ENCODE data around the gene NLN. TPM values are rescaled to one million over a fixed set of nuclear protein-coding genes. Genes with fewer than 3 reads are reported as not detected.

The NLN gene
- total RNA-seq, 1 donor from 2014 or later, result 31.1 TPM

DNA sequence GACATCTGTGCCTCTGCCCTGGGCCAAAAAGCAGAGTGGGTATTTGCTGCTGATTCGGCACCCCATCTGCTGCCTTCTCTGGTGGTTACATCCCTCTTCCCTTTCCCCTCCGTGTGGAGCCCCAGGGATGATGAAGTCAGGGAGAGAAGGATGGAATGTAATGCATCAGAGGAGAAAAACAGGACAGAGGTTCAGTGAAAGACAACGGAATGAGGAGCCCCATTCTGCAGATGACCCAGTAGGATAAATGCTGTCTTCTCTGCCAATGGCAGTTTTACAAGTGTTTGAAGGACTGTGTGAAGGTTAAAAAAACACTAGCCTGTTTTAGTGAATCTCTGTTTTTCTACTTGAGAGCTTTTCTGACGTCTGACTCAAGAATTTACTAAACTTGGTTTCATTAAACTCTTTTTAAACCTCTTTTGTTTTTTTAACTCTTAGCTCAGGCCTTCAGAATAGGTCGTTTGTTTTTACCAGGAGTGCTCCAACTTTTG is 86.3 kb downstream of the NLN start:
- no peak for DNase-seq (ENCODE audit: low read depth)

DNA sequence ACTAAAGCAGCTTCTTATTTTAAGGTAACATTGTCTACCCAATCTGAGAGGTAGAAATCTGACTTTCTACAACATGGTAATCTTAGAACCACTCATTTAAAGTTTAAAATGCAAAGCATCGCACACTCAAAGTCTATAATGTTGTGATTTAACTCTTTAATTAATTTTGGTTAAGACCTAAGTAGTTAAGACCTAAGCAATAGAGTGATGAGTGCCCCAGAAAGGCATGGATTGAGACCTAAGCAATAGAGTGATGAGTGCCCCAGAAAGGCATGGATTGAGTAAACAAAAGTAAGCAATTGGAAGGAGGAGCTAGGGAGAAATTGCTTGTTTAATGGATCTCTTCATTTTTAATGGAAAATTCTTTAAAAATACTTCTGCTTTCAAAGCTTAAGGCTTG is 86.8 kb downstream of the NLN start:
- DNase-seq (ENCODE audit: low read depth), result no peak

- no peak for DNase-seq (ENCODE audit: low read depth)
These were observed 88.0 kb downstream of the NLN start for GRCh38 chr5:65809817-65810531.

- no peak for DNase-seq (ENCODE audit: low read depth)
These were observed 89.0 kb downstream of the NLN start for GRCh38 chr5:65811004-65811403.

- no peak for DNase-seq (ENCODE audit: low read depth)
These were observed 89.9 kb downstream of the NLN start for GRCh38 chr5:65811885-65812284.

DNA sequence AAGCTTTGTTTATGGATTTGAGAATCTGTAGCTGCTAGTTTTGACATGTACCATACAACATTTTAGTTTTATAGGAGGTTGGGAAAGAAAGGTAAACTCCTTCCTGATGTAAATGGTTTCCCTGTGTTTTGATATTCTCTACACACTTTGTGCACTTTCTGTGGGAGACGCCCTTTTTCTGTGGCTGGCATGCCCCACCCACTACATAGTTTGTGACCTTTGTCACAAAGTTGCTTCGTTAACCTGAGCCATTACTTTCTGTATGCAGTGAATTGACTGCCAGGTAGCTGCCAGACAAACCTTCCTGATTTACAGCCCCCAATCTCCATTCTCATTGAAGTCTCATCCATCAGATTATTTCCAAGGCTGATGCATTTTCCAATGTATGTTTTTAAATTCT is 90.6 kb downstream of the NLN start:
- no peak for DNase-seq (ENCODE audit: low read depth)

GRCh38 chr5:65813174-65813573 is 91.2 kb downstream of the NLN start:
- DNase-seq (ENCODE audit: low read depth), result no peak

DNA sequence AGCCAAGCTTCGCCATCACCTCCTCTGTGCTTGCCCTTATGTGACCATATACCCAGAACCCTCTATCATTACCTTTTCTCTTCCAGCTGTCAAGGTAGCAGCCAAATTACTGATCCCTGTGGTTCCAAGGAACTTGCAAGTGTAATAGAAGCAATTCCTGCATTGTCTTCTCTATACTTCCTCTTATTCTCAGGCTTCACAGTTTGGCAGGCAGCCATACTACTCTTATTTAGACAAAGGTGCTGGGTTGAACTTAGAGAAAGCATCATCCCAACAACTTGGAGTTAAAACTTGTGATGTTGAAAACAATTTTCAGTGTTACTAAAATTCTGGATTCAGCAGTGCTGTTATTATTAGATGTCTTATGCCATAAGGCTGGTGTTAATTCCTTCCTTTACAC is 93.2 kb downstream of the NLN start:
- DNase-seq (ENCODE audit: low read depth), result no peak

DNA sequence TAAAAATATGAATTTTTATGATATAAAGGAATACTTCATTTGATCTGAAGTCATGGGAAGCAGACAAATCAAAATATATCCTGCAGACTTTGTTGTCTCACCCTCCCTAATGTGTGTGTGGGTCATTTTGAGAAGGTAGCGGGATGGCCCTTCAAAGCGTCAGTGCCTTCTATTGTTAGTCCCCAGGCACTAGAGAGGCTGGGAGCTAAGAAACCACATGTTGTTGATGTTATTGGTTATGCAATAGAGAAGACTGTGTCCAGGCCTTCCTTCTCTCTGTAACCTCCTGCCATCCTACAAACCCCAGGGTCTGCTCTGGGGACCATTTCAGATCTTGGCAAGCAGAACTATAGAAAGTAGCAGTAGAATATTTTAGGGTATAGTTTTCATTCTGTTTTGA is 94.7 kb downstream of the NLN start:
- DNase-seq (ENCODE audit: low read depth), result no peak

DNA sequence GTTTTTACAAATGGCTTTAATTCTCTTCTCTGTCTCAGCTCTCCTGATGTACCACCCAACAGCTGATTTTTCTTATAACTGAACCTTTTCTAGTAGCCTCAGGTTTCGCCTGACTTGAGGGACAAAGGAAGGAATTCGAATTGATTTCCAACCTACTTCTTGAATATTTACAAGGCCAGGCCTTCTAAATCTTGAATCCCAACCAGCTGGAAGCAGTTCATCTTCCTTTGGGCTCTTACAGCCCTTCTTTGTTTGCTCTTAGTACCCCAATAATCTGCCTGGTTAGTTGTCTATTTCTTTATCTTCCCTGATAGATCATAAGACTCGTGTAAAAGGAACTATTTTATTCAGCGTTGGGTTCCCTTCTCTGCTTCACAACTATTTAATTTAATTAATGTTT is 95.9 kb downstream of the NLN start:
- DNase-seq (ENCODE audit: low read depth), result no peak

DNA sequence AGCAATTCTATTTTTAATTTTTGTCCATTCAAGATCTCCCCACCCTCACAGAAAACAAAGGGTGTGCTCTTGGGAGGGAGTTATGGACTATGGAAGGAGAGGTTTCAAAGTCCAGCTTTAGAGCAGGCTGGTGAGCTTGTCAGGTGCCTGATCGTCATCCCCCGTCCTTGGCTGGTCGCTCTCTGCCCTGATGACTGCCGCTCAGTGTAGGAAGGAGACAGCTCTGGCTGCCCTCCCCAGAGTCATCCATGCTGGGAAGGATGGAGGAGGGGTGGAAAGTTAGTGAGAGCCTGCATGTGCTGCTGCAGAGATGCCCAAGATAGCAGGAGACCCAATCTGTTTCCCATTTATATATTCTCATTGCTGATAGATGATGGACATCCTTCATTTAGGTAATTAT is 96.6 kb downstream of the NLN start:
- DNase-seq (ENCODE audit: low read depth), result no peak

GRCh38 chr5:65819215-65819904 is 97.4 kb downstream of the NLN start:
- DNase-seq (ENCODE audit: low read depth), result no peak

DNA sequence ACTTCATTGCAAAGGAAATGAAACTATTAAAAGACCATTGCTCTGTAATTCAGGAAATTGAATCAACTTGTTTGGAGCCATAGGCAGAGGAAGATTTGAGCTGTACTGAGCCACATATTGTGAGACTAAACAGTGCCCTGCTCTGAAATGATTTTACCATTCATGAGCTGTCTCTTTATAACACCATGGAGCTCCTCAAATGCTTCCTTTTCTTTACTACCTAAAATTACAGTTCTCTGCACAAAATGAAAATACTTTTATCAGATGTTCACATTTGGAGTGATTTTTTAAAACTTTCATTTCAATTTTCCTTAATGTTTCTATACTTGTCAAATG is 97.9 kb downstream of the NLN start:
- no peak for DNase-seq (ENCODE audit: low read depth)

- no peak for DNase-seq (ENCODE audit: low read depth)
These were observed 98.4 kb downstream of the NLN start for GRCh38 chr5:65820373-65820772.

DNA sequence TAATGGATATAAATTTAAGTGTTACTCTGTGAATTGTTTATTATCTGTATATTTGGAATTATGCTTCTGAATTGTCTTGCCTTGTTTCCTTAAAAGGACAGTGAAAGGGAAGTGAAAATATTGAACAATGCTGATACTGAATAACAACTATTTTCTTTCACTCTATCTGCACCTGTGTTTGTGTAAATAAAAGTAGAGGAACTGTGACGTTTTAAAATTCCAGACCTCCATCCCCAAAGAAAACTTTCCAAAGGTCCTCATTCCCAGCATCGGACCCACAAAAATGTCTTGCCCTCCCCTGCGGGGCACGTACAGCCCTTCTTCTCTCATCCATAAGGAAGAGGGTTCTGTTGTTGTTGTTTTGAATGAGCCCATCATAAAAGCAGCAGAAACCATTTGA is 100.0 kb downstream of the NLN start:
- no peak for DNase-seq (ENCODE audit: low read depth)

- DNase-seq (ENCODE audit: low read depth), result no peak
These were observed 100.7 kb downstream of the NLN start for GRCh38 chr5:65822710-65823109.

DNA sequence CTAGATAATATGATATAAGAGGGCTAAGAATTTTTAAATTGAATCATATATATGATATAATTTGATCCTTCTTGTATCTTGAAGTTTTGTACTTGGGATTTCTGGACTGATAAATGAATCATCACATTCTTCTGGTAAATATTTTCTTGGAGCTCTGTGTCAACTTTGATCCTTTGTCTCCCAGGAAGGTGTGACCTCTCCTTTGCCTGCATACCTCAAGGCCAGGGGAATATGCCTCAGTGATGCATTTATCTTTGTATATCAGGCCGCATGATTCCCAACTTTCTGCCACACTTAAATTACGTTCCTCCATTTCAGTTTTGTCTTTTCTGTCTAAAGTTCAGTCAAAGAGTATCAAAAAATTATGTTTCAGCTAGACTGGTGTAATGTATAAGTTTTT is 101.2 kb downstream of the NLN start:
- no peak for DNase-seq (ENCODE audit: low read depth)

DNA sequence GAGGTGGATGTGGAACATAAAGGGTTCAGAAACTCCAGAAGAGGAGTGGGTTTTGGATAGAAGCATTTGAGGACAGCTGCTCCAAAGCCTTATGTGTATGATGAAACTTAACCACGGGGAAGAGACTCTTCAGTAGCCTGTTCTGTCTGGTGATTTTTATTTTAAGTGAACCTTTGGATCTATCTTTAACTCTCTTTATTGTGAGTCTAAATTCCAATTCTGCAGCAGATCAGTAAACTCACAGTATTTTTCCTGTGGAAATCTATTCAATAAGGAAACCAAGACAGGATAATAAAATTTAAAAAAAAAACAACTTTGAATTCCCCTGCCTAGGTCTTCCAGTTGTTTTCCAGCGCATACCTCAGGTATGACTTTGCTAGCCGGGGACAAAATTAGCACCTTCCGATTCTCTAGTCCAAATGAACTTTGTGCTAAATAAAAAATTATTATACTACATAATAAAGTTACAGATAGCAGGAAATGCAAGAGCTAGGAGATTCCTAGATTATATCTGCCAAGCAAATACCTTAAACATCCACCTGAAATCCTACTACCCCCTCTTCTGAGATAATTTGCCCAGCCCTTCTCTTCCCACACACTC is 101.9 kb downstream of the NLN start:
- peak; percentile 41 for DNase-seq (ENCODE audit: low read depth)

- no peak for DNase-seq (ENCODE audit: low read depth)
These were observed 103.7 kb downstream of the NLN start for GRCh38 chr5:65825408-65826328.

DNA sequence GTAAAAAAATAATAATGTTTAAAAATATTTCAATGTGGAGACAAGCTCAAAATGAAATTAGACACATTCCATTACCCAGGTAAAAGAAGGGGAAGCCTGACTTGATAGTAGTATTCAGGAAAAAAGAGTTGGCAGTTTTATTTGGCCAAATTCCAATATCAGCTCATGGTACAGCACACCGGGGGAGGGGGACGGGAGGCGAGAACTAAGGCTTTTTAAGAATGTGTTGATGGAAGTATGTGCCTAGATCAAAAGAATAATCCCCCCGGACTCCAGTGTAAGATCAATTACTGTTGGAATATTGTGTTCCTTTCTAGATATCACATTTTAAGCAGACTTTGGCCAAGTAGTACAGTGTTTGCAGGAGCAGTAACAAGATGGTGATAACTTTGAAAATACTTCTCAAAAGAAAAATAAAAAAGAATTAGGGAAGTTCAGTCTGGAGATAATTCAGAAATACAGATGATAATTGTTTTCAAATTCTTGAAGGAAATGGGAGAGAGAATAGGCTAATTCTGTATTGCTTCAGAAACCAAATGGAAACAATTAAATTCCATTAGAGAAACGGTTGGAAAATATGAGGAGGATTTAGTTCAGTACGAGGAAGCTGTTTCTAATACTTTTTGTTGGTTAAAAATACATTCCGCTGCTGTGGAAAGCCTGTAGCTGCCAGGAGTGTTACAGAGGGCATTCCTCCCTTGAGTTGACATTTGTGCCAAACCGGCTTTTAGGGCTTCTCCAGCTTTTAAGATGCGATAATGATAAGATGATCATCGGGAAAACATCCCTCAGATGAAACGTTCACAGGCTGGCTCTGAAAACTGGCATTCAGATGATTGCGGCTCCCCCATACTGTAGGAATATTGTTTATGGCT is 106.3 kb downstream of the NLN start:
- DNase-seq (ENCODE audit: low read depth), result no peak

DNA sequence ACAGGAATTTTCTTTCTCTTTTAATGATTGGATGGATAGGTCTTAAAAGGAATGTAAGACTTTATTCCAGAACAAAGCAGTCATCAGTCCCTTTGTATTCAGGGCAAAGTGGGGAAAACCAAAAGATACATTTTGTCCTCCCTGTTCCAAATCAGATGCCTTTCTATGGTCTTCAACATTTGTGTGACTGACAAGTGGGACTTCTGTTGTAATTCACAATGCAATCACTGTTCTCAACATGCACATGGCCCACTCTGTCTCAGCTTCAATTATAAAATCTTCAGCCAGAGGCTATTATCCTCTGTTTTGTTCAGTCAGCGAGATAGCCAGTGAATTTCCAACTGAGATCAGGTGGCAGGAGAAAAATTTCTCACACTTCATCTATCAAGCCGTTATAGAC is 108.9 kb downstream of the NLN start:
- no peak for DNase-seq (ENCODE audit: low read depth)
